GM12878 (cell line): ENCODE measurements around the gene PPP2R3C. TPM values are rescaled to one million over a fixed set of nuclear protein-coding genes. Genes with fewer than 3 reads are reported as not detected.

Source experiments
- ATAC-seq: fragments of 200-7000 bp; cut with Tn5 transposase; 3 replicates; pipeline ENCODE4 v1.9.1; 2020; ENCODE audit warnings: mild to moderate bottlenecking, moderate library complexity
- BruUV-seq: library from RNA; stranded (reverse); fragments of 400-500 nt; replicated peaks from 2 replicates; lab custom pipeline; 2021; lab: Mats Ljungman, UMichigan
- CTCF ChIA-PET: fragments of 300-600 bp; sonication (Branson Sonifier 250); formaldehyde crosslinking; extraction: SDS; loops from one replicate; lab custom pipeline; 2021; ENCODE audit warnings: inconsistent platforms; lab: Yijun Ruan, JAX
- POLR2A ChIA-PET: fragments of 350-600 bp; formaldehyde crosslinking; extraction: SDS; loops from one replicate; lab custom pipeline; 2021; ENCODE audit warnings: inconsistent platforms; lab: Charles Lee
- RAD21 ChIA-PET: fragments of 300-600 bp; sonication (Branson Sonifier 250); formaldehyde crosslinking; loops from one replicate; lab custom pipeline; 2023; ENCODE audit warnings: antibody characterized with exemption; ENCODE audit not compliant: unreplicated experiment; lab: Charles Lee
- SMC1A ChIA-PET: fragments of 300-600 bp; sonication (Branson Sonifier 250); formaldehyde crosslinking; loops from one replicate; lab custom pipeline; 2023; ENCODE audit not compliant: unreplicated experiment, uncharacterized antibody; lab: Charles Lee
- DNase-seq: peaks from one replicate; pipeline ENCODE4 v3.0.0-alpha.2; 2011; ENCODE audit warnings: low read depth, low spot score
- FAIRE-seq: peaks from 3 replicates; lab custom pipeline; 2011; peaks lifted over from hg19 to GRCh38; lab: Jason Lieb, UNC
- H2AFZ ChIP-seq: 2 replicates; pipeline ENCODE4 v1.6.0; 2011; ENCODE audit warnings: low read depth, low read length, control low read depth; ENCODE audit not compliant: control insufficient read depth
- H3K27ac ChIP-seq: 2 replicates; pipeline ENCODE4 v1.5.1; 2011; ENCODE audit warnings: control low read depth; ENCODE audit not compliant: control insufficient read depth, insufficient read depth
- H3K27me3 ChIP-seq, 2 experiments: replicated peaks in 1 of 2; 2 replicates each; pipeline versions ENCODE4 v1.6.0 to v1.6.1; 2011; ENCODE audit warnings: low read length in 1 of 2; ENCODE audit not compliant: control insufficient read depth in 2 of 2, insufficient read depth in 2 of 2
- H3K36me3 ChIP-seq, 2 experiments: 2 replicates each; pipeline ENCODE4 v1.5.1; 2011; ENCODE audit warnings: low read length in 1 of 2; ENCODE audit not compliant: control insufficient read depth in 2 of 2, insufficient read depth in 2 of 2
- H3K4me1 ChIP-seq: 2 replicates; pipeline ENCODE4 v1.6.1; 2011; ENCODE audit warnings: mild to moderate bottlenecking, low read length, moderate library complexity, mixed read lengths; ENCODE audit not compliant: control insufficient read depth, insufficient read depth
- H3K4me2 ChIP-seq: 2 replicates; pipeline ENCODE4 v1.6.0; 2011; ENCODE audit warnings: control low read depth; ENCODE audit not compliant: control insufficient read depth, insufficient read depth
- H3K4me3 ChIP-seq: fragments of 200-600 bp; sonication (generic); 2 replicates; pipeline ENCODE4 v1.5.1; 2016
- H3K79me2 ChIP-seq: 2 replicates; pipeline ENCODE4 v1.6.0; 2011; ENCODE audit warnings: low read length; ENCODE audit not compliant: control insufficient read depth, insufficient read depth
- H3K9ac ChIP-seq: 2 replicates; pipeline ENCODE4 v1.8.0; 2011; ENCODE audit warnings: low read length, control low read depth, mixed read lengths; ENCODE audit not compliant: control insufficient read depth, insufficient read depth
- H3K9me3 ChIP-seq: replicated peaks from 3 replicates; pipeline ENCODE4 v1.5.1; 2011; ENCODE audit warnings: mild to moderate bottlenecking, low read length; ENCODE audit not compliant: control insufficient read depth, insufficient read depth
- H4K20me1 ChIP-seq: 2 replicates; pipeline ENCODE4 v1.6.0; 2011; ENCODE audit not compliant: control insufficient read depth, insufficient read depth
- HDAC6 ChIP-seq: fragments of 200-600 bp; sonication (generic); IDR thresholded peaks from one replicate; pipeline ENCODE4 v1.8.0; 2017; ENCODE audit warnings: antibody characterized with exemption; ENCODE audit not compliant: unreplicated experiment
- JUNB ChIP-seq: IDR thresholded peaks from 2 replicates; pipeline ENCODE4 v1.6.1; 2016; ENCODE audit warnings: antibody characterized with exemption, mild to moderate bottlenecking
- NRF1 ChIP-seq: conservative IDR thresholded peaks from 2 replicates; pipeline ENCODE4 v1.6.1; 2011; ENCODE audit warnings: mild to moderate bottlenecking, low read depth, low read length, improper control_type of control experiment
- PML ChIP-seq: IDR thresholded peaks from 2 replicates; pipeline ENCODE4 v1.6.1; 2012; ENCODE audit warnings: low read length, inconsistent platforms
- POLR2A ChIP-seq: IDR thresholded peaks from 2 replicates; pipeline ENCODE4 v1.6.1; 2011; ENCODE audit warnings: low read depth, mild to moderate bottlenecking, low read length
- RAD51 ChIP-seq: fragments of 450-650 bp; IDR thresholded peaks from 2 replicates; pipeline ENCODE4 v1.6.1; 2016; ENCODE audit warnings: moderate library complexity, mild to moderate bottlenecking, inconsistent platforms
- RCOR1 ChIP-seq: conservative IDR thresholded peaks from 2 replicates; pipeline ENCODE4 v1.6.1; 2012; ENCODE audit warnings: low read depth, low read length, improper control_type of control experiment
- SPI1 ChIP-seq: IDR thresholded peaks from 2 replicates; pipeline ENCODE4 v1.6.1; 2011; ENCODE audit warnings: low read depth, mild to moderate bottlenecking, low read length, moderate library complexity, borderline replicate concordance; ENCODE audit not compliant: insufficient read depth
- SREBF2 ChIP-seq: IDR thresholded peaks from 2 replicates; pipeline ENCODE4 v1.6.1; 2012; ENCODE audit warnings: mild to moderate bottlenecking, low read length
- TCF12 ChIP-seq: IDR thresholded peaks from 2 replicates; pipeline ENCODE4 v1.6.1; 2011; ENCODE audit warnings: low read depth, mild to moderate bottlenecking, low read length
- WGBS: methylation state at CpG from one replicate; pipeline ENCODE4 v1.1.6; 2016; ENCODE audit warnings: low lambda C conversion rate; ENCODE audit not compliant: insufficient replicate concordance, insufficient coverage; ENCODE audit errors: missing lambda C conversion rate; 5-methylcytosine and 5-hydroxymethylcytosine counted together
- in situ Hi-C: fragments of 300-500 bp; cut with MboI; formaldehyde crosslinking; loops from 9 replicates; pipeline ENCODE4 v1.14.3; 2018; ENCODE audit warnings: mixed read lengths
- intact Hi-C: fragments of 100-400 bp; cut with micrococcal nuclease; formaldehyde crosslinking; loops from one replicate; pipeline ENCODE4 v1.14.2; 2022; ENCODE audit not compliant: unreplicated experiment
- polyA plus RNA-seq, 11 experiments: library from polyadenylated mRNA; depleted of rRNA in 4 of 11; unstranded in 6 of 11; stranded (reverse) in 5 of 11; fragments of >200 nt; fragmentation: Nextera tagmentation in 4 of 11; fragmentation: Illumina TruSeq in 1 of 11; extraction: Ambion mirVana in 4 of 11; extraction: Trizol in 1 of 11; gene quantifications; 1 replicate in 1 of 11; 2 replicates in 10 of 11; pipeline versions ENCODE4 v1.2.1 to v1.2.3, GENCODE V29; 2011 to 2016; ENCODE audit warnings: inconsistent platforms in 2 of 11, missing spikeins in 2 of 11, low read depth in 1 of 11
- total RNA-seq, 4 experiments: library from RNA; depleted of rRNA in 3 of 4; stranded (reverse); fragments of >200 nt in 3 of 4; fragmentation: Illumina TruSeq in 1 of 4; extraction: Trizol in 1 of 4; gene quantifications; 2 replicates each; pipeline versions ENCODE4 v1.2.1 to v1.2.3, GENCODE V29; 2013 to 2021
- TF ChIP-seq, protein P1 (sequence below): fragments of 450-650 bp; formaldehyde crosslinking; IDR thresholded peaks from 2 replicates; pipeline ENCODE4 v1.5.0; 2022; ENCODE audit warnings: mild to moderate bottlenecking, missing genetic modification characterization
- TF ChIP-seq, protein P2 (sequence below): fragments of 450-650 bp; IDR thresholded peaks from 2 replicates; pipeline ENCODE4 v1.6.1; 2016; ENCODE audit warnings: mild to moderate bottlenecking

Gene PPP2R3C
- total and polyA plus RNA-seq, 10 of the 15 experiments (the other 5 are each of a cell fraction or from before 2014, with no cell fraction given) = 27.6 to 80.5 (median 42.9) TPM

DNA sequence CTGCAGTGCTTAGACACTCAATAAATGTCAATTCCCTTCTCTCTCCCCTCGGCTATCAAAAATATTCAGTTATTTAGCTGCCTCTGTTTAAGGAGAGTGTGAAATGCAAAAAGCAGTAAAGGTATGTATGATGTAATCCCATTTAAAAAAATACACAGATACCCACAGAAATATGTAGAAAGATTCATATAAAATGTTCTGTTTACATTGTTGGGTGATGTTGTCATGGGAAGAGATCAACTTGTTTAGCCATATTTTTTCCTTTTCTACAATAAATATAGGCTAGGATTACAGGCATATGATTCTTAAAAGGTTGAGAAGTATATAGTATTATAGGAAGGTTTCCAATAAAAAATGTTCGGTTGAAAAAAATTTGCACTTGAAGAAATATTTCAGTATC is 7.8 kb downstream of the PPP2R3C start:
- H3K9me3 ChIP-seq = no peaks in the 10 kb centered on the region; the same call in 2 of the 3 replicates
- H3K27ac ChIP-seq = no peak overlapping the region
- FAIRE-seq = no peak
- no TSS peak for BruUV-seq
- no peaks in the 10 kb centered on the region; the same call in 1 of the 2 replicates for H3K79me2 ChIP-seq
- TF ChIP-seq, protein P1, sequence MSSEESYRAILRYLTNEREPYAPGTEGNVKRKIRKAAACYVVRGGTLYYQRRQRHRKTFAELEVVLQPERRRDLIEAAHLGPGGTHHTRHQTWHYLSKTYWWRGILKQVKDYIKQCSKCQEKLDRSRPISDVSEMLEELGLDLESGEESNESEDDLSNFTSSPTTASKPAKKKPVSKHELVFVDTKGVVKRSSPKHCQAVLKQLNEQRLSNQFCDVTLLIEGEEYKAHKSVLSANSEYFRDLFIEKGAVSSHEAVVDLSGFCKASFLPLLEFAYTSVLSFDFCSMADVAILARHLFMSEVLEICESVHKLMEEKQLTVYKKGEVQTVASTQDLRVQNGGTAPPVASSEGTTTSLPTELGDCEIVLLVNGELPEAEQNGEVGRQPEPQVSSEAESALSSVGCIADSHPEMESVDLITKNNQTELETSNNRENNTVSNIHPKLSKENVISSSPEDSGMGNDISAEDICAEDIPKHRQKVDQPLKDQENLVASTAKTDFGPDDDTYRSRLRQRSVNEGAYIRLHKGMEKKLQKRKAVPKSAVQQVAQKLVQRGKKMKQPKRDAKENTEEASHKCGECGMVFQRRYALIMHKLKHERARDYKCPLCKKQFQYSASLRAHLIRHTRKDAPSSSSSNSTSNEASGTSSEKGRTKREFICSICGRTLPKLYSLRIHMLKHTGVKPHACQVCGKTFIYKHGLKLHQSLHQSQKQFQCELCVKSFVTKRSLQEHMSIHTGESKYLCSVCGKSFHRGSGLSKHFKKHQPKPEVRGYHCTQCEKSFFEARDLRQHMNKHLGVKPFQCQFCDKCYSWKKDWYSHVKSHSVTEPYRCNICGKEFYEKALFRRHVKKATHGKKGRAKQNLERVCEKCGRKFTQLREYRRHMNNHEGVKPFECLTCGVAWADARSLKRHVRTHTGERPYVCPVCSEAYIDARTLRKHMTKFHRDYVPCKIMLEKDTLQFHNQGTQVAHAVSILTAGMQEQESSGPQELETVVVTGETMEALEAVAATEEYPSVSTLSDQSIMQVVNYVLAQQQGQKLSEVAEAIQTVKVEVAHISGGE = no peak
- no peak for TF ChIP-seq POLR2A
- no peak for TF ChIP-seq JUNB
- no peak for TF ChIP-seq PML
- TF ChIP-seq SREBF2 = no peak
- TF ChIP-seq, protein P2, sequence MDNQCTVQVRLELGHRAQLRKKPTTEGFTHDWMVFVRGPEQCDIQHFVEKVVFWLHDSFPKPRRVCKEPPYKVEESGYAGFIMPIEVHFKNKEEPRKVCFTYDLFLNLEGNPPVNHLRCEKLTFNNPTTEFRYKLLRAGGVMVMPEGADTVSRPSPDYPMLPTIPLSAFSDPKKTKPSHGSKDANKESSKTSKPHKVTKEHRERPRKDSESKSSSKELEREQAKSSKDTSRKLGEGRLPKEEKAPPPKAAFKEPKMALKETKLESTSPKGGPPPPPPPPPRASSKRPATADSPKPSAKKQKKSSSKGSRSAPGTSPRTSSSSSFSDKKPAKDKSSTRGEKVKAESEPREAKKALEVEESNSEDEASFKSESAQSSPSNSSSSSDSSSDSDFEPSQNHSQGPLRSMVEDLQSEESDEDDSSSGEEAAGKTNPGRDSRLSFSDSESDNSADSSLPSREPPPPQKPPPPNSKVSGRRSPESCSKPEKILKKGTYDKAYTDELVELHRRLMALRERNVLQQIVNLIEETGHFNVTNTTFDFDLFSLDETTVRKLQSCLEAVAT = no peak
- TF ChIP-seq TCF12 = no peak
- no peak for TF ChIP-seq NRF1
- TF ChIP-seq RCOR1 = no peak
- TF ChIP-seq RAD51 = no peak
- TF ChIP-seq HDAC6 = no peak
- TF ChIP-seq SPI1 = no peak
- intact Hi-C loops = no loop called here
- H3K9ac ChIP-seq = no peak overlapping the region
- ATAC-seq = no peak
- ChIA-PET SMC1A (no interaction called here), CTCF (interaction anchor here (1.0 to 1.6 kb wide), 2 partner anchors 27 to 291 kb away, joined by 3 to 4 read pairs; no protein-coding TSS in a partner anchor), POLR2A (no interaction called here), RAD21 (no interaction called here)
- no peak overlapping the region for H3K4me2 ChIP-seq
- no peaks in the 10 kb centered on the region for H3K4me1 ChIP-seq
- DNase-seq = no peak
- no peaks in the 10 kb centered on the region for H4K20me1 ChIP-seq
- peaks cover 0 to 11% of the 10 kb centered on the region in 2 experiments; a peak in 3 of 4 replicates for H3K36me3 ChIP-seq
- no peak overlapping the region for H3K4me3 ChIP-seq
- H2AFZ ChIP-seq = no peak overlapping the region
- in situ Hi-C loops = no loop called here
- H3K27me3 ChIP-seq = no peaks in the 10 kb centered on the region
- WGBS = 95% methylated on average over 2 of the region's 2 CpGs
